Cardiac muscle cell (in vitro differentiated cells and primary cell): ENCODE measurements around the gene PSMA7. TPM values are rescaled to one million over a fixed set of nuclear protein-coding genes. Genes with fewer than 3 reads are reported as not detected.

Source experiments
- DNase-seq, 2 donors: peaks; one replicate each; pipeline versions ENCODE4 v3.0.0 to v3.0.0-alpha.2; 2010 to 2017; ENCODE audit warnings: low read depth in 1 of 2, low spot score in 1 of 2
- H3K27ac ChIP-seq: fragments of 200-600 bp; sonication (generic); 2 replicates; pipeline ENCODE4 v1.5.1; 2016
- H3K27me3 ChIP-seq: fragments of 200-600 bp; sonication (generic); 2 replicates; pipeline ENCODE4 v1.6.0; 2016; ENCODE audit warnings: control low read depth
- H3K36me3 ChIP-seq: fragments of 200-600 bp; sonication (generic); 2 replicates; pipeline ENCODE4 v1.5.1; 2016; ENCODE audit warnings: control low read depth
- H3K4me1 ChIP-seq: fragments of 200-600 bp; sonication (generic); 2 replicates; pipeline ENCODE4 v1.8.1; 2017; ENCODE audit warnings: low read depth, mild to moderate bottlenecking, mixed run types
- H3K4me3 ChIP-seq: fragments of 200-600 bp; sonication (generic); 2 replicates; pipeline ENCODE4 v1.5.1; 2016; ENCODE audit warnings: mild to moderate bottlenecking
- H3K9me3 ChIP-seq: fragments of 200-600 bp; sonication (generic); 2 replicates; pipeline ENCODE4 v1.5.1; 2017; ENCODE audit warnings: low read depth, mild to moderate bottlenecking, control low read depth
- CTCF ChIP-seq: IDR thresholded peaks from 2 replicates; pipeline ENCODE4 v1.5.1; 2012; ENCODE audit warnings: low read depth, mild to moderate bottlenecking, low read length
- polyA plus RNA-seq: library from polyadenylated mRNA; unstranded; fragments of >200 nt; fragmentation: Nextera tagmentation; extraction: Ambion mirVana; gene quantifications from 2 replicates; pipeline ENCODE4 v1.2.1, GENCODE V29; 2016
- total RNA-seq: library from RNA; depleted of rRNA; stranded (reverse); fragments of >200 nt; gene quantifications from 2 replicates; pipeline ENCODE4 v1.2.3, GENCODE V29; 2016

Gene PSMA7
- total and polyA plus RNA-seq, 2 experiments from 2014 or later: 333 to 505 TPM

DNA sequence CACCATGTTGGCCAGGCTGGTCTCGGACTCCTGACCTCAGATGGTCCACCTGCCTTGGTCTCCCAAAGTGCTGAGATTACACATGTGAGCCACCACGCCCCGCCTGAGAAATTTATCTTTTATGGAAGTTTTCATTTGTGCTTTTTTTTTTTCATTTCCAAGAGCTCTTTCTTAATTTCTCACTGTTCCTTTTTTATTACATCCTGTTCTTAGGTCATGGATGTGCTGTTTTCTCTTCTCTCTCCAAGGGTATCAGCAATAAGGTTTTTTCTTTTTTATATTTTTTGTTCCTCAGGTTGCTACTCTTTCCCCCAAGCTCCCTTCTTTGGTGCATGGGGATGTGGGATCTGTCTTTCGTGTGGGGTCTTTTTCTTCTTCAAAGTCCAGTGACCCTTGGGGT lies 42.1 kb downstream of the PSMA7 start:
- Histone ChIP-seq H3K4me3 (no peak overlapping the region), H3K36me3 (no peaks in the 10 kb centered on the region), H3K27ac (no peak overlapping the region), H3K4me1 (no peaks in the 10 kb centered on the region), H3K9me3 (no peaks in the 10 kb centered on the region), H3K27me3 (no peaks in the 10 kb centered on the region)
- no peak for DNase-seq
- no peak for TF ChIP-seq CTCF

- DNase-seq: no peak
- Histone ChIP-seq H3K4me3 (no peak overlapping the region), H3K27ac (no peak overlapping the region), H3K27me3 (no peaks in the 10 kb centered on the region), H3K4me1 (no peaks in the 10 kb centered on the region), H3K36me3 (no peaks in the 10 kb centered on the region), H3K9me3 (no peaks in the 10 kb centered on the region)
- TF ChIP-seq CTCF: no peak
Observed at GRCh38 chr20:62097881-62098407, 45.2 kb downstream of the PSMA7 start.

GRCh38 chr20:62096421-62097380 lies 46.5 kb downstream of the PSMA7 start:
- Histone ChIP-seq H3K27me3 (no peaks in the 10 kb centered on the region), H3K4me3 (no peak overlapping the region), H3K27ac (no peak overlapping the region), H3K36me3 (no peaks in the 10 kb centered on the region), H3K4me1 (no peaks in the 10 kb centered on the region), H3K9me3 (no peaks in the 10 kb centered on the region)
- no peak for TF ChIP-seq CTCF
- DNase-seq: no peak

DNA sequence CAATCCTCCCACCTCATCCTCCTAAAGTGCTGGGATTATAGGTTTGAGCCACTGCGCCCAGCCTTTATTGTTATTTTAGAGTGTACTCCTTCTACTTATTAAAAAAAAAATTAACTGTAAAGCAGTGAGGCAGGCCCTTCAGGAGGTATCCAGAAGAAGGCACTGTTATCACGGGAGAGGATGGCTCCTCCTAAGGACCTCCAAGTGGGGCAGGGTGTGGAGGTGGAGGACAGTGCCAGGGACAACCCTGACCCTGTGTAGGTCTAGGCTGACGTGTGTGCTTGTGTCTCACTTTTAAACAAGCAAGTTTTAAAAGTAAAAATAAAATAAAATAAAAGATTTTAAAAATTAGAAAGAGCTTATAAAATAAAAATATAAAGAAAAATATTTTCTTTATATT lies 53.8 kb downstream of the PSMA7 start:
- DNase-seq: no peak
- H3K36me3 ChIP-seq: no peaks in the 10 kb centered on the region
- no peak overlapping the region for H3K27ac ChIP-seq
- H3K4me1 ChIP-seq: no peaks in the 10 kb centered on the region
- H3K4me3 ChIP-seq: no peak overlapping the region
- no peak for TF ChIP-seq CTCF
- no peaks in the 10 kb centered on the region for H3K9me3 ChIP-seq
- no peaks in the 10 kb centered on the region for H3K27me3 ChIP-seq

DNA sequence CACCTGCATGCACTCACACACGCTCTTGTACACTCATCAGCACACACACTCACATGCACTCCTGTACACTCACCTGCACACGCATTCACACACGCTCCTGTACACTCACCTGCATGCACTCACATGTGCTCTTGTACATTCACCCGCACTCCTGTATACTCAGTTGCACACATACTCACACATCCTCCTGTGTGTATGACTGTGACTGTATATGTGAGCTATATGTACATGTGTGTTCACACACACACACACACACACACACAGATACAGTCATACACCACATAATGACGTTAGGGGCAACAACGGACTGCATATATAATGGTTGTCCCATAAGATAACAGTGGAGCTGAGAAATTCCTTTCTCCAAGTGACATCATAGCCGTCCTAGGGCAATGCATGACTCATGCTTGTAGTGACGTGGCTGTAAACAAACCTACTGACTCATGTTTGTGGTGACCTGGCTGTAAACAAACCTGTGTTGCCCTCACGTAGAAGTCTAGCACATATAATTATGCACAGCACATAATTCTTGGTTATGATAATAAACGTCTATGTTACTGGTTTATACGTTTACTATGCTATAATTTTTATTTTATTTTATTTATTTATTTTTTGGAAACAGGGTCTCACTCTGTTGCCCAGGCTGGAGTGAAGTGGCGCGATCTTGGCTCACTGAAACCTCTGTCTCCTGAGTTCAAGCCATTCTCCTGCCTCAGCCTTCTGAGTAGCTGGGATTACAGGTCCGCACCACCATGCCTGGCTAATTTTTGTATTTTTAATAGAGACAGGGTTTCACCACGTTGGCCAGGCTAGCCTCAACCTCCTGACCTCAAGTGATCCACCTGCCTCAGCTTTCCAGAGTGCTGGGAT lies 54.7 kb downstream of the PSMA7 start:
- no peaks in the 10 kb centered on the region for H3K4me1 ChIP-seq
- no peak overlapping the region for H3K4me3 ChIP-seq
- H3K27me3 ChIP-seq: no peaks in the 10 kb centered on the region
- no peak overlapping the region for H3K27ac ChIP-seq
- H3K9me3 ChIP-seq: no peaks in the 10 kb centered on the region
- no peaks in the 10 kb centered on the region for H3K36me3 ChIP-seq
- peak in 1 of 2 donors; percentile 84 for DNase-seq
- TF ChIP-seq CTCF: no peak
